ENCODE results near the gene PARP16.
A peak's percentile ranks its signal among the peaks of the same experiment; 100 is the strongest.

PARP16 gene

GRCh38 chr15:65286704-65287519 is at the start of gene PARP16:
Gene PARP16, minus strand, starts transcription at chr15:65286883. Its CDS starts 457 bp downstream, at chr15:65286426.
- peak; percentile 91 to 92 for DNase-seq (ENCODE audit: extremely low read depth in 1 of 2, low read depth in 1 of 2)

GRCh38 chr15:65335278-65336055 is 48.8 kb upstream of the PARP16 start:
- no peak for DNase-seq (ENCODE audit: extremely low read depth in 1 of 2, low read depth in 1 of 2)

GRCh38 chr15:65334586-65335231 is 48.0 kb upstream of the PARP16 start:
- no peak for DNase-seq (ENCODE audit: extremely low read depth in 1 of 2, low read depth in 1 of 2)

GRCh38 chr15:65333856-65334255 is 47.2 kb upstream of the PARP16 start:
- DNase-seq (ENCODE audit: extremely low read depth in 1 of 2, low read depth in 1 of 2), result no peak

GRCh38 chr15:65333148-65333820 is 46.6 kb upstream of the PARP16 start:
- DNase-seq (ENCODE audit: extremely low read depth in 1 of 2, low read depth in 1 of 2), result no peak

- no peak for DNase-seq (ENCODE audit: extremely low read depth in 1 of 2, low read depth in 1 of 2)
These were observed 45.9 kb upstream of the PARP16 start for GRCh38 chr15:65332391-65333147.

GRCh38 chr15:65331811-65332210 is 45.1 kb upstream of the PARP16 start:
- no peak for DNase-seq (ENCODE audit: extremely low read depth in 1 of 2, low read depth in 1 of 2)

- no peak for DNase-seq (ENCODE audit: extremely low read depth in 1 of 2, low read depth in 1 of 2)
These were observed 44.4 kb upstream of the PARP16 start for GRCh38 chr15:65330934-65331645.

- no peak for DNase-seq (ENCODE audit: extremely low read depth in 1 of 2, low read depth in 1 of 2)
These were observed 43.5 kb upstream of the PARP16 start for GRCh38 chr15:65329984-65330735.

GRCh38 chr15:65329288-65329983 is 42.8 kb upstream of the PARP16 start:
- DNase-seq (ENCODE audit: extremely low read depth in 1 of 2, low read depth in 1 of 2), result no peak

GRCh38 chr15:65328506-65329287 is 42.0 kb upstream of the PARP16 start:
- no peak for DNase-seq (ENCODE audit: extremely low read depth in 1 of 2, low read depth in 1 of 2)

- no peak for DNase-seq (ENCODE audit: extremely low read depth in 1 of 2, low read depth in 1 of 2)
These were observed 41.1 kb upstream of the PARP16 start for GRCh38 chr15:65327651-65328393.

- no peak for DNase-seq (ENCODE audit: extremely low read depth in 1 of 2, low read depth in 1 of 2)
These were observed 40.1 kb upstream of the PARP16 start for GRCh38 chr15:65326818-65327217.

GRCh38 chr15:65326117-65326526 is 39.4 kb upstream of the PARP16 start:
- DNase-seq (ENCODE audit: extremely low read depth in 1 of 2, low read depth in 1 of 2), result no peak

- DNase-seq (ENCODE audit: extremely low read depth in 1 of 2, low read depth in 1 of 2), result no peak
These were observed 36.4 kb upstream of the PARP16 start for GRCh38 chr15:65323071-65323511.

- DNase-seq (ENCODE audit: extremely low read depth in 1 of 2, low read depth in 1 of 2), result peak; percentile 47 to 56
These were observed 32.2 kb upstream of the PARP16 start for GRCh38 chr15:65318870-65319356.
